ENCODE measurements around the gene KIZ. TPM values are rescaled to one million over a fixed set of nuclear protein-coding genes. Genes with fewer than 3 reads are reported as not detected.

The KIZ gene
- total RNA-seq, 6 experiments from 2014 or later = 11.5 to 18.8 (median 14.0) TPM

- Mint-ChIP-seq H3K9me3 (no peaks in the 10 kb centered on the region), H3K27ac (no peak overlapping the region), H3K4me3 (no peak overlapping the region), H3K4me1 (ENCODE audit: low read depth) (peaks cover 15% of the 10 kb centered on the region), H3K36me3 (ENCODE audit: low read depth) (no peaks in the 10 kb centered on the region), H3K27me3 (ENCODE audit: insufficient read depth) (no peaks in the 10 kb centered on the region; the same call in 1 of the 2 replicates)
- no peak for TF ChIP-seq CTCF (IDR thresholded peaks at IDR 0.05)
- no peak for DNase-seq
These were observed 113.1 kb downstream of the KIZ start for GRCh38 chr20:21238818-21239536.

- peak; percentile 45 for TF ChIP-seq CTCF (IDR thresholded peaks at IDR 0.05)
- H3K27ac Mint-ChIP-seq = no peak overlapping the region
- no peaks in the 10 kb centered on the region; the same call in none of the 2 replicates for H3K27me3 Mint-ChIP-seq (ENCODE audit: insufficient read depth)
- DNase-seq = no peak
- H3K9me3 Mint-ChIP-seq = no peaks in the 10 kb centered on the region
- H3K4me1 Mint-ChIP-seq (ENCODE audit: low read depth) = peaks cover 15% of the 10 kb centered on the region
- no peak overlapping the region for H3K4me3 Mint-ChIP-seq
- H3K36me3 Mint-ChIP-seq (ENCODE audit: low read depth) = no peaks in the 10 kb centered on the region
These were observed 114.5 kb downstream of the KIZ start for GRCh38 chr20:21240394-21240793.

- no peaks in the 10 kb centered on the region for H3K9me3 Mint-ChIP-seq
- H3K36me3 Mint-ChIP-seq (ENCODE audit: low read depth) = no peaks in the 10 kb centered on the region
- peaks cover 7% of the 10 kb centered on the region for H3K4me1 Mint-ChIP-seq (ENCODE audit: low read depth)
- DNase-seq = no peak
- no peak overlapping the region for H3K4me3 Mint-ChIP-seq
- no peak for TF ChIP-seq CTCF (IDR thresholded peaks at IDR 0.05)
- H3K27me3 Mint-ChIP-seq (ENCODE audit: insufficient read depth) = no peaks in the 10 kb centered on the region; the same call in none of the 2 replicates
- H3K27ac Mint-ChIP-seq = no peak overlapping the region
These were observed 115.5 kb downstream of the KIZ start for GRCh38 chr20:21241406-21241805.

GRCh38 chr20:21243811-21244210, 117.9 kb downstream of the KIZ start:
- DNase-seq = no peak
- H3K9me3 Mint-ChIP-seq = no peaks in the 10 kb centered on the region
- no peak for TF ChIP-seq CTCF (IDR thresholded peaks at IDR 0.05)
- no peak overlapping the region for H3K27ac Mint-ChIP-seq
- no peaks in the 10 kb centered on the region; the same call in 1 of the 2 replicates for H3K27me3 Mint-ChIP-seq (ENCODE audit: insufficient read depth)
- no peaks in the 10 kb centered on the region for H3K4me1 Mint-ChIP-seq (ENCODE audit: low read depth)
- H3K36me3 Mint-ChIP-seq (ENCODE audit: low read depth) = no peaks in the 10 kb centered on the region
- no peak overlapping the region for H3K4me3 Mint-ChIP-seq

- Mint-ChIP-seq H3K27ac (no peak overlapping the region), H3K4me3 (no peak overlapping the region), H3K4me1 (ENCODE audit: low read depth) (no peaks in the 10 kb centered on the region), H3K9me3 (no peaks in the 10 kb centered on the region), H3K27me3 (ENCODE audit: insufficient read depth) (no peaks in the 10 kb centered on the region; the same call in 1 of the 2 replicates), H3K36me3 (ENCODE audit: low read depth) (no peaks in the 10 kb centered on the region)
- TF ChIP-seq CTCF (IDR thresholded peaks at IDR 0.05) = no peak
- DNase-seq = no peak
These were observed 118.9 kb downstream of the KIZ start for GRCh38 chr20:21244808-21245207.
